Activated CD4-positive, CD25-positive, alpha-beta regulatory T cell (primary cell): ENCODE data around the gene ELOVL6.
"Not testable (repeated sequence)": the region's sequence is repeated elsewhere in the genome, so short reads cannot be mapped to it uniquely, and the experiment has no call there.

Source experiments
- DNase-seq, 4 experiments: peaks; one replicate each; lab custom pipeline; 2025; lab: John Stamatoyannopoulos, UW

Gene ELOVL6

DNA sequence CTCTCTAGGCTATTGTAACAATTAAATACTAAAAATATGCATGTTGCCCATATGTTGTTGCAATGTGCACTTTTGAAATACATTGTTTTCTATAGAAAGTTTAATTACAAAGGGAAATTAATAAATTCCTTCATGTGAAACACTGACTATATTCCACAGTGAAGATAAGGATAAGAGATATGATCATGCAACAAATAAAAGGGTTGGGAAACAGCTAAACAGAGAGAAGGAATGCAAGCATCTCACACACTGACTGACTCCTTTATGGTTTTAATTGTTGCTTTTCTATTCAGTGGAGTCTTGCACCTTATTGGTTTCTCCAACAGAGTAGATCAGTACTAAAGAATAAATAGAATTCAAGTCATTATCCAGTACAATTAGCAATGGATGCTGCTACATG lies 37.8 kb downstream of the ELOVL6 start:
- no peak for DNase-seq

DNA sequence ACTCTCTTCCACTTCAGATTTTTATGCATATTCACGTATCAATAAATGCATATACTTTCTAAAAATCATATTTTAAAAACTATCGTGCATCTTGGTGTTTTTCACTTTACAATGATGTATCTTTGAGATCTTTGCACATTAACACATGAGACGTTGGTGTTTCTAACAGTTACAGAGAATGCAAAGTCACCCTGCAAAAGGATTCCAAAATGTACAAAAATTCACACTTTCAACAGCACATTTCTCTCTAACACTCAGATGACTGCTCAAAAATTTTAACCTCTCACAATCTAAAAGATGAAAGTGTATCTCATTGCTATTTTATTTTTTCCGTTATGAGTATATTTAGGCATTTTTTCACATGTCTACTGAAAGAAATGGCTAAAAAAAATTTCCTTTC lies 38.9 kb downstream of the ELOVL6 start:
- DNase-seq = no peak

DNA sequence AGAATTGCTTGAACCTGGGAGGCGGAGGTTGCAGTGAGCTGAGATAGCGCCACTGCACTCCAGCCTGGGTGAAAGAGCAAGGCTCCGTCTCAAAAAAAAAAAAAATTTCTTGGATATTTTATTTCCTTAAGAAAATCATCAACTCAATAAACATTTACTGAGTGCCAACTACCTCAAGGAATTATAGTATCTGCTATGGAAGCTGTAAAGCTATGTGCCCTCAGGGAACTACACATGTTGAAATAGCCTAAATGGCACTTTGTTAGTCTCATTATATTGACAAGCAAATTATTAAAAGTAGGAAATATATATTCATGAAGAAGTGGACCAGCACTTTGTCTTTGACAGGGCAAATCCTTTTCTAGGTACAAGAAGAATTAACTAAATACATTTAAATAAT lies 40.8 kb downstream of the ELOVL6 start:
- no peak for DNase-seq

DNA sequence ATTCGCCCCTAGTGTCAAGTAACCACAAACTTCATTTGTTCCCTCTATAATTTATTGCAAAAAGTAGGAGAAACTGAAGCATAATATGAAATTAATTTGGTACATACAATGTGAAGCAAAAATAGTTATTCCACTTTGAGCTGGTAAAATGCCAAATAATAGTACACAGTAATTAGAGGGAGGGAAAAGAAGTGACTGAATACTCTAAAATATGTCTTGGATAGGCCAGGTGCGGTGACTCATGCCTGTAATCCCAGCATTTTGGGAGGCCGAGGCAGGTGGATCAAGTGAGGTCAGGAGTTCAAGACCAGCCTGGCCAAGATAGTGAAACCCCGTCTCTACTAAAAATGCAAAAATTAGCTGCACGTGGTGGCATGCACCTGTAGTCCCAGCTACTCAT lies 41.2 kb downstream of the ELOVL6 start:
- DNase-seq = not testable (repeated sequence)

DNA sequence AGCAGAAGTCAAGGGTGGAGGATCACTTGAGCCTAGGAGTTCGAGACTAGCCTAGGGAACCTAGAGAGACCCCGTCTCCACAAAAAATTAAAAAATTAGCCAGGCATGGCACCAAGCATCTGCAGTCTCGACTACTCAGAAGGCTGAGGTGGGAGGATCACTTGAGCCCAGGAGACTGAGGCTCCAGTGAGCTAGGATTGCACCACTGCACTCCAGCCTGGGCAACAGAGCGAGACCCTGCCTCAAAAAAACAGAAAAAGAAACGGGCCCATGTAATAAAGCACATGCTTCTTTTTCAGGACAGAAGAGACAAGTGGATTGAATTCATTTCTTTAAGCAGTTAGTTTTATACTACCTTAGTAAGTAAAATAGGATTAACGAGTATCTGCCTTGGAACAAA lies 42.0 kb downstream of the ELOVL6 start:
- DNase-seq = no peak

GRCh38 chr4:110155654-110156053 lies 42.8 kb downstream of the ELOVL6 start:
- DNase-seq = no peak

GRCh38 chr4:110154582-110154981 lies 43.8 kb downstream of the ELOVL6 start:
- DNase-seq = no peak

DNA sequence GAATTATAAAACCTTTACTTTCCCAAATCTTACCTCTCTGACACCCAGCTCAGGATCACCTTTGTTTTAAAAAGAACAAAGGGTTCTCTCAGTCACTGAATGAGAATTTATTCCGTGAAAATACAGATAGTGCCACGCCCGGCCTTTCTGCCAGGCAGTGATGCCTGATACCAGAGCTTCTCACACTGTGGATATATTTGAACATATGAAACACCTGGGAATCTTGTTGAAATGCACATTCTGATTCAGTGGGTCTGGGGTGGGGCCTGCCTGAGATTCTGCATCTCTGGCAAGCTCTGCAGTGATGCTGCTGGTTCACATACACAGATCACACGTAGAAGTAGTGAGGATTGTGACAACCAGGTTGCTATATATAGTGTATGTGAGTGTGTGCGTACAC lies 46.0 kb downstream of the ELOVL6 start:
- no peak for DNase-seq

DNA sequence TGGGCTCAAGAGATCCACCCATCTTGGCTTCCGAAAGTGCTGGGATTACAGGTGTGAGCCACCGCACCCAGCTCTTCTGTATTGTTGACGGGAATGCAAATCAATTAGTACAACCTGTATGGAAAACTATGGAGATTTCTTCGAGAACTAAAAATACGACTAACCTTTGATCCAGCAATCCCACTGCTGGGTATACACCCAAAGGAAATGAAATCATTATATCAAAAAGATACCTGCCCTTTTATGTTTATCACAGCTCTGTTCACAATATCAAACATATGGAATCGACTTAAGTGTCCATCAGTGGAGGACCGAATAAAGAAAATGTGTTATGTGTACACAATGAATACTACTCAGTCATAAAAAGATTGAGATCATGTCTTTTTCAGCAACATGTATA lies 49.3 kb downstream of the ELOVL6 start:
- DNase-seq = no peak

GRCh38 chr4:110142461-110142860 lies 56.0 kb downstream of the ELOVL6 start:
- DNase-seq = no peak

DNA sequence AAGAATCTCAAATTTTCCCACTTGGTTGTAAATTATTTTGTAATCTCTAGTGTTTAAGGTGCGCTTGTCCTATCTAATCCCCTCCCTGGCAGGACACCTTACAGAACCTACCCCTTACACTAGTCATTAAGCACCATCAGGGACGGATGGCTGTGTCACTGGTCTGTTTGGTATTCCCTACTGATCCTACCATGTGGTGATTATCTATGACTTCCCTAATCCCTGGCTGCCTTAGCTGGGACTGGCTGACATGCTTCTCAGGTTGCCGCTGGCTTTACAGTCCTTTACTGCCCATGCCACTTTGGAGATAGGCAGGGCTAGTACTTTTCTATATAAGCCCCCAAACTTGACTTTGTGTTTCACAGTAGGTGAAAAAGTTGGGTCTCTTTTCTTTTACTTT lies 58.6 kb downstream of the ELOVL6 start:
- DNase-seq = no peak

- no peak for DNase-seq
Observed at GRCh38 chr4:110139111-110139510, 59.3 kb downstream of the ELOVL6 start.

- DNase-seq = no peak
Observed at GRCh38 chr4:110138551-110138950, 59.9 kb downstream of the ELOVL6 start.

DNA sequence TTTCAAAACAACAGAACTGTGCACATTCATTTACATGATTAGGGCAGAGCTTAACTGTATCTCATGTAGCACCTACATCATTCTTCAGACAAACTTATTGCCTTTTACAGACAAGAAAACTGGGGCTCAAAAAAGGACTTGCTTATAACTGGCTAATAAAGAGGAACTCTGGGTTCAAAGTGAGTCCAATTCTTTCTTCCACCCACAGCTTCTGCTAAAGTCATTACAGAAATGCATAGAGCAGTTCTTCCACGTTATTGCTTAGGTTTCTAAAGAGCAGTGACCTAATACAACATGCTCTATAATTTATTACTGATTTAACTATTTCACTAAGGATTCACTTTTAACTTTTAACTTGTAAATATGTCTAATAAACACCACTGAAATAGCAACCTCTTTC lies 60.6 kb downstream of the ELOVL6 start:
- no peak for DNase-seq

DNA sequence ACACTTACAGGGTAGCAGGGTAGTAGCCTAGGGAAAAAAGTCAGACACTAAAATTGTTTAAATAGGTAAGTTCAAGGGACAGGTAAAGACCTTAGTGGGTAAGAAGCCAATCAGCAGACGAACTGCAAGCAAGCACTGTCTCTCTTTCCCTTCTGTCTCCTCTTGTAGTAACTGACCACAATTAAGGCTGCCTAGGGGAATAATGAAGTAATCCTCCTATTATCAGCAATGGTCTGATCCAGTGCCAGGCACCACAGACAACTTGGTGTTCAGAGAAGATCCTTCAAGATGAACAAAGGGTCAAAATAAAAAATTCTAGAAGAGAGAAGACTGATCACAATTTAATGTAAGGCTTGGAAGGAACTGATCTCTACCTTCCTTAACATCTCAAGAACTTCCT lies 62.9 kb downstream of the ELOVL6 start:
- no peak for DNase-seq

- no peak for DNase-seq
Observed at GRCh38 chr4:110135076-110135475, 63.3 kb downstream of the ELOVL6 start.

- no peak for DNase-seq
Observed at GRCh38 chr4:110134269-110134869, 64.0 kb downstream of the ELOVL6 start.

GRCh38 chr4:110132816-110133719 lies 65.3 kb downstream of the ELOVL6 start:
- no peak for DNase-seq

DNA sequence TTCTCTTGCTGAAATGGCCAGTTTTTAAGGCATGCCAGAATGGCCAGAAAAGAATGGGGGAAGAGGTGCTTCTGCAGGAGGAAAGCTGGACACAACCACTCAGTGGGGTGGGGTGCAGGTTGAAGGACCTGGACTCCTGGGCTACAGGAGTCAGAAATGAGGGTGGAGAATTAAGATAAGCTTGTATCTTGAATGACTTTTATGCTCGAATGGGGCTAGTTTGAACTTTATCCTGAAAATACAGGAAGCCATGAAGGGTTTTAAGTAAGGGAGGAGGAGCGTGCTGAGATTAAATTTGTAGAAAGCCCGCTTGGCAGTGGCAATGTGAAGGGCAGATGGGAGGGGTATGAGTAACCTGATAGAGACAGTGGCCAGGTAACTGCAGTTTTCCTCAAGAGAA lies 66.5 kb downstream of the ELOVL6 start:
- no peak for DNase-seq

DNA sequence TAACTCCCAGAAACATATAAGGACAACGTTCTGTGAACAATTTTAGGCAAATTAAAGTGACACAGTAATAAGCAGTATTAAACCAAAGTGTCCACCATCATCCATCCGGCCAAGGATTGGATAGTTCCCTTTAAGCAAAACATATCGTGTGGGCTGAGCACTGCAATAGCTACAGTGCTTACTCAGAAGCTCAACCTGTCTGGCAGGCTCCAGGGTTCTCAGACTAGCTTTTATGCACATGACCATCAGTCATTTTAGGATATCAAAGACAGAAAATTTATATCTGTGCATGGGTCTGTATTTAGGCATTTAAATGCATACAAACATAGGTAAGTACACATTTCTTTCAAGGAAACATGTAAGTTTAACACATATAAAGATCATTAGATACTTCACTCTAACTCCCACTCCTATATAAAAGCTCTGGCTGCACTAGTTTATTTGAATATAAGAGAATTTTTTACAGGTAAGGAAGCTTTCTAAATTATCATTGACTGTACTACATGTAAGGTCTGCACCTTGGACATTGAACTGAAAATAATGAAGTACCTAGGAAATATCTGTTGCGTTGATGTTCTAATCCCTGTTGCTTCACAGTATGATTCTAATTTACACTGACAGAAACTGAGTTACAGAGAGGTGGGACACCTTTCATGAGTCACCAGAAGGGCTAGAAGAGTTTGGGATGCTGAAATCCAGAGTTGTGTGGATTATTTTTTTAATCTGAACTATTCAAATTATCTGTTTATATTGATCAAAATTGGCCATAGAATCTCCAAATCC lies 67.6 kb downstream of the ELOVL6 start:
- no peak for DNase-seq

- no peak for DNase-seq
Observed at GRCh38 chr4:110129544-110129943, 68.9 kb downstream of the ELOVL6 start.

GRCh38 chr4:110128472-110128919 lies 69.9 kb downstream of the ELOVL6 start:
- no peak for DNase-seq

- no peak for DNase-seq
Observed at GRCh38 chr4:110128029-110128428, 70.4 kb downstream of the ELOVL6 start.
